Measurements from ENCODE around the gene ASIP.
A peak's percentile ranks its signal among the peaks of the same experiment; 100 is the strongest.
"Not testable (repeated sequence)": the region's sequence is repeated elsewhere in the genome, so short reads cannot be mapped to it uniquely, and the experiment has no call there.

The ASIP gene

GRCh38 chr20:34290471-34290870 lies 49.2 kb downstream of the ASIP start:
- DNase-seq, result no peak

- no peak for DNase-seq
Measured at GRCh38 chr20:34292496-34292895, 51.3 kb downstream of the ASIP start.

GRCh38 chr20:34293119-34293518 lies 51.9 kb downstream of the ASIP start:
- DNase-seq, result no peak

- DNase-seq, result no peak
Measured at GRCh38 chr20:34293589-34293988, 52.4 kb downstream of the ASIP start.

- DNase-seq, result no peak
Measured at GRCh38 chr20:34294563-34294962, 53.3 kb downstream of the ASIP start.

GRCh38 chr20:34295284-34295683 lies 54.1 kb downstream of the ASIP start:
- no peak for DNase-seq

GRCh38 chr20:34296468-34296867 lies 55.2 kb downstream of the ASIP start:
- no peak for DNase-seq

GRCh38 chr20:34298294-34298784 lies 57.1 kb downstream of the ASIP start:
- not testable (repeated sequence) for DNase-seq

- DNase-seq, result no peak
Measured at GRCh38 chr20:34299556-34300255, 58.5 kb downstream of the ASIP start.

GRCh38 chr20:34300256-34300806 lies 59.1 kb downstream of the ASIP start:
- no peak for DNase-seq

- DNase-seq, result no peak
Measured at GRCh38 chr20:34300809-34301586, 59.8 kb downstream of the ASIP start.

GRCh38 chr20:34301587-34302311 lies 60.5 kb downstream of the ASIP start:
- DNase-seq, result no peak

- no peak for DNase-seq
Measured at GRCh38 chr20:34302312-34302722, 61.1 kb downstream of the ASIP start.

- DNase-seq, result peak; percentile 89
Measured at GRCh38 chr20:34302723-34303533, 61.7 kb downstream of the ASIP start, which contains the start of gene AHCY. Gene AHCY, minus strand, starts transcription at chr20:34303355. Its CDS starts 85 bp downstream, at chr20:34303270.

- DNase-seq, result no peak
Measured at GRCh38 chr20:34305333-34306230, 64.4 kb downstream of the ASIP start.

- DNase-seq, result no peak
Measured at GRCh38 chr20:34309691-34310090, 68.5 kb downstream of the ASIP start.

- DNase-seq, result no peak
Measured at GRCh38 chr20:34310481-34311117, 69.4 kb downstream of the ASIP start.

GRCh38 chr20:34311118-34312023 lies 70.1 kb downstream of the ASIP start:
- DNase-seq, result no peak

- no peak for DNase-seq
Measured at GRCh38 chr20:34312024-34312460, 70.8 kb downstream of the ASIP start.

All from GDM1 (cell line).